Measurements from ENCODE around the gene AP2A2.

Gene AP2A2

DNA sequence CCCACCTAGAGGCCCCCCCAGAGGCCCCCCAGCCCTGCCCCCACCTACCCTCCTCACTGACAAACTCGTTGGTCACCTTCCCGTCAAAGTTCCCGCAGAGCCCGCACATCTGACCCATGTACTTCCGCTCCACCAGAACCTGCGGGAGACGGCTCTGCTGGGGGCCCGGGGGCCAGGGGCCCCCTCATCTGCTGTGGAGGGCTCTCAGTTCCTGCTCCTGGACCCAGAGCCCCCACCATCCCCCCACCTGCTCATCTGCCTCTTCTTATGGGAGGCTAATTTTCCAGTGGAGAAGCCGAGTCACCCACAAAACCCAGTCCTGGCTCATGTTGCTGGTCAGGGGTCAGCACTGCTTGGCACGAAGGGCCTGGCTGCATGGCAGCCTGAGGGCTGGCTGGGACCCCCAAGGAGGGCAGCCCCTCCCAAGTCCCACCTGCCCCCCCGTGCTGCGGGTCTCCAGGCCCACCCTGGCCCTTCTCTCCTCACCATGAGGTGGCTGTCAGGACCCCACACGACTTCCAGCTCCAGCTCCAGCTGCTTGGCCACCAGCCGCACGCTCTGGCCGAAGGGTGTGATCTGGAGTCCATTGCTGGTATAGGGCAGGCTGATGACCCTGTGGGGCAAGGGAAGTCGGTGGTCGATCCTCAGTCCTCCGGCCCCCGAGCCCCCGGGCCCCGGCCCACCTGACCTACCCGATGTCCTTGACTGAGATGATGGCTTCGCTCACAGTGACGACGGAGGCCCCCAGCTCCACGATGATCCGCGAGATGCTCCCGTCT, 105.6 kb downstream of the AP2A2 start:
- DNase-seq, result no peak

DNA sequence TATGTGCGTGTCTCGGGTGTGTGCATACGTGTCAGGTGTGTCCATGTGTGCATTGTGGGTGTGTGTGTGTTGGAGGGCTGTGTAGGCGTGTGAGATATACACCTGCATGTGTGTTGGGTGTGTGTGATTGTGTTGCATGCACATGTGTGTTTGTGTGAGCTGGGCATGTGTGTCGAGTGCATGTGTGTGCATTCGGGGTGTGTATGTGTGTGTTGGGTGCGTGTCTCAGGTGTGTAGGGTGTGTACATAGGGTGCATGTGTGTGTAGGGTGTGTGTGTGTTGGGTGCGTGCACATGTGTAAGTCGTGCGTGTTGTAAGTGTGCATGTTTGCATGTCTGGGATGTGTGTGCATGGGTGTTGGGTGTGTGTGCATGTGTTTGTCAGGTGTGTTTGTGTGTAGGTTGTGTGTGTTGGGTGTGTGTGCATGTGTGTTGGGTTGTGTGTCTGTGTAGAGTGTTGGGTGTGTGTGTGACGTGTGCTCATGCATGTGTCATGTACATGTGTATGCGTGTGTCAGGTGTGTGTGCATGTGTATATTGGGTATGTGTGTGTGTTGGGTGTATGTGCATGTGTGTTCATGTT, 106.7 kb downstream of the AP2A2 start:
- DNase-seq, result no peak

DNA sequence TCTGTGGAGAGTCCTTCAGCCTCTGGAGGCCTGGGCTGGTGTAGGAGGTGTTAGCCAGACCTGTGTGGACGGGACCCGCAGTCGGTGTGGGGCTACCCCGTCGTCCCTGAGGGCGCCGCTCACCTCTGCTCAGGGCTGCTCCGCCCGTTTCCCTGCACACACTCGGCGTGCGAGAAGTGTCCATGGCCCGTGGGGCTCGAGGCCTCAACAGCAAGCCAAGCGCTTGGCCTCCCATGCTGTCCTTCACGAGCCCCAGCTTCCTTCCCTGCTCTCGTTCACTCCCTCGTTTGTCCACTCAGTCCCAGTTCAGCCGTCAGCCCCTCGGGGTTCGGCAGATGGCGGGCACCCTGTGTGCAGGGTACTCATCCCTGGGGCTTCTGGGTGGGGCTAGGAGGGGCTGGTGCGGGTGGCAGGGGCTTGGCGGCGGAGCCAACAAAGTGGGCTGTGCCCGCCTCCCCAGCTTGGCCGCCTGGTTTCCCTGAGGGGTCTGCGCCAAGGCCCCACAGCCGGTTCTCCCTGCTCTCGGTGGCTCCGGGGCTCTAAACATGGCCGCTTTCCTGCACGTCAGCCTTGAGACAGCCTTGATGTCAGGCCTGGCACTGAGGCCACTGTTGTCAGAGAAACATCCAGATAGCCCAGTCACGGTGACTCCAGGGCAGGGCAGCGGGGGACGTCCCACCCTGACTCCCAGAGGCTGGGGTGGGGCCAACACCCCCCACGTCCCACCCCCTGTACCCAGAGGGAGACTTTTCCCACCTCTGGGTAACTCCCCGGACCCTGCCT, 107.5 kb downstream of the AP2A2 start:
- no peak for DNase-seq

DNA sequence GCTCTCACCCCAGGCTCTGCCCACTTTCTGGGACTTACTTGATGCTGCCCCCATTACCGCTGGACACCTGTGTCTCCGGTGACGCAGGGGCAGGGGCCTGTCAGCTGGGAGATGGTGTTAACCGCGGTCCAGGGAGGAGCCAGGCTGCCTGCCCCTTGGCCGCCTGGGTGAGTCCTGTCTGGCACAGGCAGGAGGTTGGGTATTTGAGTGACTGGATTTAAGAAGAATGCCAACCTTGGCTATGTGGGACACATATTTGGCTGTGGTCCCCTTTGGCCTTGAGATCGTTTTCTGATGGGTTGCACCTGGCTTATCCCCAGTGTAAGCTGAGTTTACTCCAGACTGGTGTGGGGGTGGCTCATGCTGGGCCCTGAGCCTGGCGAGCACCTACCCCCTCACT, 108.3 kb downstream of the AP2A2 start:
- DNase-seq, result no peak

DNA sequence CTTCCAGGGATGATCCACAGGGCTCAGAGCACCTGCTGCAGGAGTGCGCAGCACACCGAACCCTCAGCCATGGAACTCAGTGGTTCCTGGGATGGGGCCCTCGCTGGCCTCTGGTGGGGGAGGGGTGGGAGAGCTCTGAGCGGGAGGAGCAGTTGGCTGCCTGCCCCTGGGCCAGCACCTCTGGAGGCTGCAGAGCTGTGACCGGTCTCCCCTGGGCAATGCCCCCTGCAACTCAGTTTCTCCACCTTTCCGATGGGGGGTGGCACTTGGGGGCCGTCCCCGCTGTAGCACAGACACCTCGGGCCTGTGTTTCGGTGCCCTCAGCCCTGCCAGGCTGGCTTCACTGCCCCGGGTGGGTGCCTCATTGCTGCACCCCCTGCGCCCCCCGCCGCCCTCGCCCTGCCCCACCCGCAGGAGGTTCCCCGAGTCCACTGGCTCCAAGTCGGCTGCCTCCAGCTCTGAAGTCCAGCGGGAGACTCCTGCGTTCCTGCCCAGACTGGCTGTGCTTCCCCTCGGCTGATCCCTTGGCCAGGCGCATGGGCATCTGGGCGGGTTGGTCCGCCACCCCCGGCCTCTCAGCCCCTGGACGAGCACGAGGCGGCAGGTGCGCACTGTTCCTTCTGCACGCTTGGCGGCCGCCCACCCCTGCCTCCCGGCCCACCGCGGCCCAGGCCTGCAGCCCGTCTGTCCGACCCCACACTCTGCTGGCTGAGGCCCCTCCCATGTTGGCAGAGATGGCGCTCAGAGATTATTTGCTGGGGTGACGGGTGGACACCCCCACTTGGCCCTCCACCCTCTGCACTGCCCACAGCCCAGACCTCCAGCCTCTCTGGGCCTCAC, 109.0 kb downstream of the AP2A2 start:
- no peak for DNase-seq

DNA sequence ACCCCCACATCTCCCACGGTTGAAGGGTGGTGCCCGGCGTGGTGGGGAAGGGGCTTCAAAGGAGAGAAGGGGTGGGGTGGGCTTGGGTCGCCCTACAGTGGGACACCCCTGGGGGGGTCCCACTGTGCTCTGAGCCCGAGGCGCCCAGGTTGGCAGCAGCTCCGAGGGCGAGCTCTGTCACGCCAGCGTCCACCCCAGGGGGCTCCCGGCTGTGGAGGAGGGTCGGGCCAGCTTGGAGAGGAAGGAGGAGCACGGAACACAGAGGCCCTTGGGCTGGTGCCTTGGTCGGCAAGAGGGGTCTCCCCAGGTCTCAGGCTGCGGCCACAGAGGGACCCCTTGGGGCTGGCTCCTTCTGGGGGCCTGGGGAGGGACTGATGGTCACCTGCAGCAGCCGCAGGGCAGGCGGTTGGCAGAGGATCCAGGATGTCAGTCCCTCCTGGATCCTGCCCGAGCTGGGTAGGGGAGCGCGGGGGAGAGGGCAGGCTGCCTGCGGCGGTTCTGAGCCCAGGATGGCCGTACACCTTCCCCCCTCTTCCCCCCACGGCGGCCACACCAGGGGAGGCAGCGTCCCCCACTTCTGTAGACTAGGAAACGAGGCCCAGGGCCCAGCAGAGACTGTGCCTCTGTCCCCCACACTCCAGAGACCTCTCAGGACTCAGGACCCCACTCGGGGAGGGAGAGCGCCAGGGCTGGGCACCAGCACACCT, 110.1 kb downstream of the AP2A2 start:
- DNase-seq, result no peak

DNA sequence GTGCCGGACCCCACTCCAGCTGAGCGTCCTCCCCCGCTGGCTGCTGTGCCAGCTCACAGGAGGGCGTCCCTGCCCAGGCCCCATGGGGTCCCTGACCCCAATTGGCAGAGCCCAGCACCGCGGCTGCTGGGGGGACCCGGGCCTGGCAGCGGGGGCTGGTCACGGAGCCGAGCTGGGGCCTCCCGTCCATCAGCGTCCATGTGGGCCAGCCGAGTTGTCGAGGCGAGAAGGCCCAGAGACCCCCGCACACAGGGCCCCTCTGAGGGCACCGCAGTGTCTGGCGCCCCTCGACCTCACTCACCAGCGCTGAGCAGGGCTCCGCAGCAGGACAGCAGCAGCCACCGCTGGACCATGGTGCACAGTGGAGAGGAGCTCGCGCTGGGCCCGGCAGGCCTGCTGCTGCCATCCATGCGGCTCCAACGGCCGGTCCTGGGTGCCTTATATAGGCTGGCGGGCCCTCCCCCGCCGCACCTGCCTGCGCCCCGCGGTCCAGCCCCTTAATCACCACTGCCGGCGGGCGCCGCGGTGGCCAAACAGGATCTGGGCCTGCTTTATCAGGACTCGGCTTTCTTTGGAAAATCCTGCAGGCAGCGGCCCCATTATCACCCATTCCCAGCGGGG, 110.7 kb downstream of the AP2A2 start, which contains the start of gene MUC6:
Gene MUC6, minus strand, starts transcription at position 416 of the 621 bp plus-strand sequence. Its CDS starts 63 bp downstream, at position 353.
- DNase-seq, result no peak

DNA sequence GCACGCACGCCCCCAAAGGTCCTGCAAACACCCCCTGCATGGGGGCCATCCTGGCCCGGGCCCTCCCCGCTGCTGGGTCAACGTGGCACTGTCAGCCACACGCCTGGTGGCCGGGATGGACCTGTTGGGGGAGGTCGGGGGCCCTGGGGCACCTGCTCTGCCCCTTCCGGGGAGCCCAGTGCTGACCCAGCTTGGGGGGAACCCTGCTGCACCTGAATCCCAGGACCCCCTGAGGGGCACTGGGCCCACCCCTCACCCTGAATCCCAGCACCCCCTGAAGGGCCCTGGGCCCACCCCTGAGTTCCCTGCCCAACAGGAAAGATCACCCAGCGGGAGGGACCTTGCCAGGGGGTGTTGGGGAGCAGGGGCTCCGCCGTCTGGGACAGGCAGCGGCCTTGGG, 111.3 kb downstream of the AP2A2 start:
- no peak for DNase-seq

DNA sequence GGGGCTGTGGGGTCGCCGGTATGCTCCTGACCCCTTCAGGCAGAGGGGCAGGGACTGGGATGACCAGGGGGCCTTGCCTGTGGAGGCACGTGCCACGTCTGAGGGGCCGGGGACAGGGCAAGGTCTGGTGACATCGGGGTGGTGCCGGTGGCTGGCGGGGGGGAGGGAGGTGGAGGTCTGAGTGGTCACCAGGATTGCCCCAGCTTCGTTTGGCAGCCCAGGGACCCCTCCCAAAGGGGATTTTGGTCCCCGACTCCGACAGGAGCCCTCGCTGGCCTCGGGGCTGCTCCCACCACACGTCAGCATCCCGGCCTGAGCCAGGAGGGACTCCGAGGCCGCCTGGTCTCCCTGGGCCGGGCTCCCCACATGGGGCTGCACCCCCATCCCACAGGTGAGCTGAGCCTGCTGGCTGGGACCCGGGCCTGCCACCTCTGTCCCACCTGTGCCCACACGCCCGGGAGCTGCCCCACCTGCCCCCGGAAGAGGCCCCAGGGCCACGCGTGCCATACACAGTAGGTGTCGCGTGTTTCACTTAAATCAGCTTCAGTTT, 111.9 kb downstream of the AP2A2 start:
- no peak for DNase-seq

DNA sequence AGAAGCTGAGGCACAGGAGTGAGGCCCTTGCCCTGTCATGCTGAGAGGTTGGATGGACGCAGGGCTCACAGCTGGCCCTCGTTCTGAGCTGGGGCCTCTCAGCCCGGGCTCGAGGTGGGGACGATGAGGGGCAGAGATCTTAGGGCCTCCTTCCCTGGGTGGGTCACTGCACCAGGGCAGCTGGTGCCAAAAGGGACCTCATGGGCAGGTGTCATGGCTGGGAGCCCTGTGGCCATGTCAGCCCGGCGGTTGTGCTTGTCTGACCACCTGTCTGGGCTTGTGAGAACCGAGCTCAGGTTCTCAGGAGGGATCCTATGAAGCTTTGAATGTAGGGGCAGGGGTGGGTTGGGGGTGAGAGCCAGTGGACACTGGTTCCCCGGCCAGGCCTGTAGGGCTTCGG, 112.7 kb downstream of the AP2A2 start:
- DNase-seq, result no peak

DNA sequence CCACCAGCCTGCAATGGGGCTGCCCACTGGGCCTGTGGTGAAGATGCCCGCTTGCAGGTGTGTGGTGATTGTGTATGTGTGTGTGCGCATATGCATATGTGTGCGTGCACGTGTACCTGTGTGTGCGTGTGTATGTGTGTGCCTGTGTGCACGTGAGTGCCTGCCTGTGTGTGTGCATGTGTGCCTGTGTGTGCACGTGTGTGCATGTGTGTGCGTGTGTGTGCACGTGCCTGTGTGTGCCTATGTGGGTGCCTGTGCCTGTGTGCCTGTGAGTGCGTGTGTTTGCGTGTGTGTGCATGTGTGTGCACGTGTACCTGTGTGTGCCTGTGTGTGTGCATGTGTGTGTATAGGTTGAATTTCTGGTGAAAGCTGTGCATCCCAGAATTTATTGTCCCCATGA, 113.3 kb downstream of the AP2A2 start:
- DNase-seq, result no peak

DNA sequence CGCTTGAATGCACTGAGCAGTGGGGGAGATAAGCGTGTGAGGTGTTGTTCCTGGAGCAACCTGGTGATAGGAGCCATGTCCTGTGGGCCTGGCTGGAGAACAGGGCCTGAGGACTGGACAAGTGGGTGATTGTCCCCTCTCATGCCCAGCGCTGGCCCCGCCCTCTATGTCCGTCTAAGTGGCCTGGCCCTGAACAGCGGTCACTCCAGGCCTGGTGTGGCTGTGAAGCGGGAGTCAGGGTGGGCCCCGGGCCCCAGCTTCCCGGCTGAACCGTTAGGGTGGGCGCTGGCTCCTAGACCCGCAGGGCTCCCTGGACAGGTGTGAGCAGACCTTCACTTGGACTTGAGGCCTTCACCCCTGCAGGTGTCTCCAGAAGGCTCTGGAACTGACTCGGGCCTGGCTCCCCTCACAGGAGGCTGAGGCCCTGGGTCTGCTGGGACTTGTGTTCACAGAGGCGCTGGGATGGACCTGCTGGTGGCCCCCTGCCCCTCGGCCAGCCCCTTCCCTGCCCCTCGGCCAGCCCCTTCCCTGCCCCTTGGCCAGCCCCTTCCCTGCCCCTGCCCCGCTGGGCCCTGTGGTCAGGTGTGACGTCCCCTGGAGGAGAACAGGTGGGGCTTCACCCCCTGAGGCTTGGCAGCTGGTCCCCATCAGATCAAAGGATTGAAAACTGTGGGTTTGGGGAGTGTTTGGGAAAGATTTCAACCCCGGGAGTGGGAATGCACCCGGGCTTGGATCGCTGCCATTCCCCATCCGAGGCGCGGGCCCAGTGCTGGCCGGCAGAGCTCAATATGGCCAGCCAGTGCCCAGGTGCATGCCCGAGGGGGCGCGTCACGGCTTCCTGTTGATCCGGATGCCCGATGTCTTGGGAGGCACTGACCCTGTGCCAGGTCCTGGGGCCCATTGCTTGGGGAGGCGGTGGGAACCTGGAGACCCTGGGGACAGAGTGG, 114.1 kb downstream of the AP2A2 start:
- no peak for DNase-seq

DNA sequence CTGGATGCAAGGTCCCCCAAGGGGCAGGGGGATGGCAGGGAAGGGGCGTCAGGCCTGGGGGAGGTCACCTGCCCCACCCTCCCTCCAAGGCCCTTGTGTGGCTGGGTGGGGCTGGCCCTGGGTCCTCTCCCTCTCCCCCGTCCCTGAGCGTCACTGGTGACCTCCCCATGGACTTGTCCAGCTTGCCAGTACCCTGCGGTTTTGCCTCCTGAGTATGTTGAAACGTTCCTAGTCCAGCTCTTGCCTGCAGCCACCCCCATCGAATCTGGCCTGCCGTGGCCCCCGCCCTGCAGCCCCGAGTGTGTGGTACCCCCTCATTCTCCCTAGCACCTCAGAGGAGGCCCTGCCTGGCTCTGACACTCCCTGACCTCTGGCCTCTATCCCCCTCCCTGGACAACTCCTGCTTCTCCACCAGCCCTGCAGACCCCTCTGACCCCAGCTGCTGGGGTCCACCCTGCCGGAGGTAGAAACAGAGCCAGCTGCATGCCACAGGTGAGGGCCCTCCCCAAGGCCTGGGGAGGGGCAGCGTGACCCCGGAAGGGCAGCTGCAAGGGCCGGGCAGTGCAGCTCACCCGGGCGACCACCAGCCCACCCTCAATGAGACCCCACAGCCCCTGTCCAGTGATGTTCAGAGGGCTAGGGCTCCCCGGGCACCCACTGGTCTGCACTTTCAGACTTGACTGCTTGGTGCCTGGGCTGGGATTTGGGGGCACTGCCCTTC, 114.9 kb downstream of the AP2A2 start:
- no peak for DNase-seq

DNA sequence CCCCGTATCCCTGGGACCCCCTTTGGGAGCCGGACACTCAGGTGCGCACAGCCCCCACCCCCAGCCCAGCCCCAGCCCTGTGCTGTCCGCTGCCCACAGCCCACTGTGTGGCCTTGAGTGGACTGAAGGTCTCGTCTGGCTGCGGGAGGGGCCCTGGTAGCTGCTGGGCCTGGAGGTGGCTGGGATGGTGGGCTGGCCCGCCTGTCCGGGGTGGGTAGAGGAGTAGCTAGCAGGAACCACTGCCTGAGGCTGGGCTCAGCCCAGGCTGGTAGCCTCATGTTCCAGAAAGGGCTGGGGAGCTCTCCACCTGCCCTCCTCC, 115.4 kb downstream of the AP2A2 start:
- DNase-seq, result no peak

DNA sequence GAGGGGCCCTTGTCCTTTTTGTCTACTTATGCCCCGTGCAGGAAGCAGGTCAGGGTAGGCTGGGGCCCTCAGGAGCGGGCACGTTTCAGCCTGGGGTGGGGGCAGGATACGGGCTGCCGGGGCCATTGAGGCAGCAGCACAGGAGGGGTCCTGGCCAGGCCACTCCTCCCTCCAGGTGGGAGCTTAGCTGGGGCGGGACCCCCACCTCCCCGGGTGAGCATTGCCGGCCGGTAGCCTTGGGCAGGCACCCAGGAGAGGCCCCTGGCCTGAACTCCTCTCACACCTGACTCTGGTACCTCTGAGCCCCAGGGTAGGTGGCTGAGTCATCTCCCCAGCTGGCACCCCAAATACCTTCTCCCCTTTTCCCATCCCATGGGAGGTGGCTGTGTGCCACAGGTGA, 115.8 kb downstream of the AP2A2 start:
- no peak for DNase-seq

DNA sequence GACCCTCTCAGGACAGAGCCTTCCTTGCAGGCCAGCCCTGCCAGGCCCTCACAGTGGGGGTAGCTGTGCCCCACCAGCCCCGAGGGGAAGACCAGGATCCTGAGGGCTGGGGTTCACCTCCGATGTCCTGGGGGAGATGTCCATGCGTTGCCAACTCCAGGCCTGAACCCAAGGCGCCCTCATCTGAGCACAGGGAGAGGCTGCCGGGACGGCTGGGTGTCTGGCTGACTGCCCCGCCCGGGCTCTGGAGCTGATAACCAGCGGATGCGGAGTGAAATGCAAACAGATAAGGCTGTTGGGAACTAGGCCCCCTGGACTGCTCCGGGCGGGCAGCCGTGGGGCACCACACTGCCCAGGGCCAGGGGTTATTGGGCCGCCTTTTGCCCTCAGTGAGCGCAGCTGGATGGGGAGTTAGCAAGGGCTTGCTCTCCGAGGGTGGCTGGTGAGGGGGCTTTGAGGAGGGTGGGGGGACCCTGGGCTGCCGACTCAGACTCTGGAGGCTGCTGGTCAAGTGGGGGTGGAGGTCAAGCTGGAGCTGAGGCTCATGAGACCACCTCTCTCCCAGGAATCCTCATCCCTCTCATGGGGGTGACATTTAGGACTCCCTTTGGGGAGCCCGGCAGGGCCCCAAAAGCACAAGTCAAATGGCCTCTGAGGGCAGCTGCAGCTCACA, 116.4 kb downstream of the AP2A2 start:
- no peak for DNase-seq

DNA sequence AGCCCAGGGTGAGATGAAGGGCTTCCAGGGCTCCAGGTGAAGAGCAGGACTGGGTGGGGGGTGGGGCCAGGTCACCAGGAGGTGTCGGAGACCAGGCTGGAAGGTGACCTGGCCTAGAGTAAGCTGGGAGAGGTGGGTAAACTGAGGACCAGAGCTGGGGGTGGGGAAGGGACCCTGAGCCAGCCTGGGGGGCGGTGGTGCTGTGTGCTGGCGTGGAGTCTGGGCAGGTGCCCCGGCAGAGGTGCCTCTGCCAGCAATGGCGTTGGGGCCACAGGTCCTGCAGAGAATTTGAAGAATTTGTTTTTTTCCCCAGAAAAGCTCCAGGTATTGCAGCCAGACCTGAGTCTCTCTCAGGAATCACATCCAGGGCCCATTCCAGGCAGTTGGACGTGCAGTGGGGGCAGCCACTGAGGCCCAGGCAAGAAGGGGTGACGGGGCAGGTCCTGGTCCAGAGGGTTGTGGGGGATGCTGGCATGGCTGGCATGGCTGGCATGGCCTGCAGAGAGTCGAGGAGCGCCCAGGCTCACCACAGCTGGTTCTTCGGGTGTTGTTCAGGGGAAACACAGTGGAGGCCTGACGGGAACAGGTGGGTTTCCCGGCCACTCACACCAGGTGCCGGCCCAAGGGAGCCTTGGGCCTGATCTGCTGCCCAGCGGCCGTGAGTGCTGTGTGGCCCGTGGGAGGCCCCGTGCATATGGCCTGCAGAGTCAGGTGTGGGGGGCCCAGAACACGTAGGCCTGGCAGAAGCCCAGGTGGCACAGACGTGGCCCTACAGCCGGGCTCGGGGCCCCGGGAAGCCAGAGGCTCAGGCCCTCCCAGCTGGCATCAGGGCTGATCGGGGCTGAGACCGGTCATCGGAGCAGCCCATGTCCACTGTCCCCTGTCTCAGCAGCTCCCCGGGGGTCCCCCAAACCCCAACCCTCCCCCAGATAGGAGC, 117.2 kb downstream of the AP2A2 start:
- no peak for DNase-seq

DNA sequence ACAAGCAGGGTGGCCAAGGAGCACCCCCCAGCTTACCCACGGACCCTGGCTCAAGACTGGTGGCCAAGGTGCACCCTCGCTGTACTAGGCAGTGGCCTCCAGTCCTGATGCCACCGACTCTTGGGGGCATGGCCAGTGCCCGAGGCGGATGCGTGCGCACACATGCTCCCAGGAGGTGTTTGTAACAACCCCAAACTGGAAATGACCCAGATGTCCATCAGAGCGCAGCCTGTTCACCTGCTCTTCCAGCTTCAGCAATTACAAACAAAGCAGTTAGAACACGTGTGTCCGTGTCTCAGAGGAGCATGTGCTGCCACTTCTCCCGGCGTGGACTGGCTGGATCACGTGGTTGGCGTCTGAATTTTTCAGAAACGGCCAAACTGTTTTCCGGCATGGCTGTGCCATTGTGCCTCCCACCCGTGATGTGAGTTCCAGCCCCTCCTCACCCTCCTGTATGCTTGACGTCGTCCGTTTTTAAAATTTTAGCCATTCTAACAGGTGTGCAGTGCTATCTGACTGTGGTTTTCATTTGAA, 118.0 kb downstream of the AP2A2 start:
- no peak for DNase-seq

Measured in activated naive CD4-positive, alpha-beta T cell treated with anti-CD3 and anti-CD28 coated beads, Interleukin-2, amount 50 U/mL, for 16 hours (primary cell).